Fibroblast of villous mesenchyme (primary cell): ENCODE results near the gene COX4I1. TPM values are rescaled to one million over a fixed set of nuclear protein-coding genes. Genes with fewer than 3 reads are reported as not detected.
"Not testable (repeated sequence)": the region's sequence is repeated elsewhere in the genome, so short reads cannot be mapped to it uniquely, and the experiment has no call there.

Experiments used
- DNase-seq: peaks from one replicate; pipeline ENCODE4 v3.0.0-alpha.2; 2010; ENCODE audit warnings: low read depth
- H3K4me3 ChIP-seq: 2 replicates; pipeline ENCODE4 v1.5.1; 2011; ENCODE audit warnings: low read depth, mild to moderate bottlenecking, low read length
- CTCF ChIP-seq: IDR thresholded peaks from 2 replicates; pipeline ENCODE4 v1.5.1; 2012; ENCODE audit warnings: low read depth, mild to moderate bottlenecking, low read length; ENCODE audit not compliant: insufficient read depth
- total RNA-seq: library from RNA; depleted of rRNA; stranded (reverse); fragments of >200 nt; gene quantifications from 2 replicates; pipeline ENCODE4 v1.2.3, GENCODE V29; 2012

COX4I1 gene
- total RNA-seq, 1 donor = 258 TPM

- no peak for TF ChIP-seq CTCF
- DNase-seq = no peak
- H3K4me3 ChIP-seq = no peak overlapping the region
Observed at GRCh38 chr16:85835956-85836705, 36.6 kb downstream of the COX4I1 start.

DNA sequence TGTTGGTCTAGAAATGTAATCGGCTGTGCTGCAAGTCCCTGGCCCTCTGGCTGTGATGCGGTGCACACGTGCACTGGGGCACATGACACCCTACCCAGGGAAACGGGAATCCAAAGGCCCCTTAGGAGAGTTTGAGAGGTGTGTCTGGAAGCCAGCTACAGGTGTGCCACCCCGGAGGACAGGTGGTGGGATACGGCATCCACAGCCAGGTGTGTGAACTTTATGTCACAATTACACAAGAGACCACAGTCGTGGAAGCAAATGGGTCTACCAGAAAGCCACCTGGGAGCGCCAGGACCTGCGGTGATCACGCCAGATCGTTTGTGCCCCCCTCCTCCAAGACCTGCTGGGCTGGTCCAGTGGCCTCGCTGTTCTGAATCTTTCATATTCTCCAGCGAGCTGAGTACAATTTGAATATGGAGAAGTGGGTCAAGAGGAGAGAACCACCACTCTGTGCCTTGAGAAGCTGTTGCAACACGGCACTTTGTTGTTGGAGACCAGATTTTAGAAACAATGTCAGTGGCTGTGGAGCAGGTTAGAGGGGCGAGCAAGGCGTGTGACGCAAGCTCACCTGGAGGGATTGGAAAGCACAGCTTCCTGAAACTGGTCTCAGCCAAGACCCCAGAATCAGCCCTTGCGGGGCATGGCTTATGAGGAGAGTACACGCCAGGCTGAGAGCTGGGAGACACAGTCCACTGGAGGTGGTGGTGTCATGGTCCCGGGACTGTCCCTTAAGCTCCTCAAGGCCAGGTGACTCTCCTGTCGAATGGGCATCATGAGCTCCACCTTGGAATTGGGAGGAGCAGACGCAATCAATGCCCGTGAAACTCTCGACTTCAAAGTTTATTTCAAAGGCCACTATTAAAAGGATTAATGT lies 37.4 kb downstream of the COX4I1 start:
- H3K4me3 ChIP-seq = no peak overlapping the region
- TF ChIP-seq CTCF = no peak
- DNase-seq = no peak

DNA sequence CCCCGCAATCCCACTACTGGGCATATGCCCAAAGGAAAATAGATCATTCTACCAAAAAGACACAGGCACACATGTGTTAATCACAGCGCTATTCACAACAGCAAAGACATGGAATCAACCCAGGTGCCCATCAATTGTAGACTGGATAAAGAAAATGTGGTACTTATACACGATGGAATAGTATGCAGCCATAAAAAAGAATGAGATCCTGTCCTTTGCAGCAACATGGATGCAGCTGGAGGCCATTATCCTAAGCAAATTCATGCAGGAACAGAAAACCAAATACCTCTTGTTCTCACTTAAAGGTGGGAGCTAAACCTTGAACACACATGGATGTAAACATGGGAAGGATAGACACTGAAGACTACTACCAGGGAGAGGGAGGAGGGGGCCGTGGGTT lies 38.2 kb downstream of the COX4I1 start:
- not testable (repeated sequence) for DNase-seq, H3K4me3 ChIP-seq

GRCh38 chr16:85838381-85838780 lies 38.9 kb downstream of the COX4I1 start:
- no peak for DNase-seq
- H3K4me3 ChIP-seq = no peak overlapping the region
- TF ChIP-seq CTCF = no peak

DNA sequence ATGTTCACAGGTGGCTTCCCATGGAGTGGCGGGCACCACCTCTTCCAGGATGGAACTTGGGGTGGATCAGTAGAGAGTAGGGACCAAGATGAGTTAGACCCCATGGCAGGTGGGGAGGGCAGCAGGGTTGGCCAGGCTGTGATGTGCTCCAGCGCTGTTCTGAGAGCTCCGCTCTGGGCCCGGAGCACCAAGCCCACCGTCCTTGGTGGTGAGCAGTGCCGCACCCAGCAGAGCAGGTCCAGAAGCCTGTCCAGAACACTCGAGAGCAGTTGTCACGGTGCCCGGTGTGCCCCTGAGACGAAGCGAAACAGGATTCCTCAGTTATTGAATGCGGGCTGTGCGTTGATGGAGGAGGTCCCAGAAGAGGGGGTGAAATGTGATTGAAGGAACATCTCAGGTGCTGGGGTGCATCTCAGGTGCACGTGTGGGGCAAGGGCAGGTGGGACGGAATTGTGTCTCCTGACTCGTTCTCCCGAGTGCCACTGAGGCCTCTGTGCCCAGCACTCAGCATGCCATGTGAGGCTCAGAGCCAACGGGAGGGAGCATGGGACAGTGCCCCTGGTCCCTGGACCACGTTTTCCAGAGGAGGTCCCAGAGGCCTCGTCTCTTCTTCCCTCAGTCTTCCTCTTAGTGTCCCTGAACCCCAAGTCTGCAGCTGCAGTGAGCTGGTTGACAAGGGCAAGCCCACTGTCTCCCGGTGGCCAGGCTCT lies 39.5 kb downstream of the COX4I1 start:
- no peak for TF ChIP-seq CTCF
- no peak overlapping the region for H3K4me3 ChIP-seq
- DNase-seq = no peak

DNA sequence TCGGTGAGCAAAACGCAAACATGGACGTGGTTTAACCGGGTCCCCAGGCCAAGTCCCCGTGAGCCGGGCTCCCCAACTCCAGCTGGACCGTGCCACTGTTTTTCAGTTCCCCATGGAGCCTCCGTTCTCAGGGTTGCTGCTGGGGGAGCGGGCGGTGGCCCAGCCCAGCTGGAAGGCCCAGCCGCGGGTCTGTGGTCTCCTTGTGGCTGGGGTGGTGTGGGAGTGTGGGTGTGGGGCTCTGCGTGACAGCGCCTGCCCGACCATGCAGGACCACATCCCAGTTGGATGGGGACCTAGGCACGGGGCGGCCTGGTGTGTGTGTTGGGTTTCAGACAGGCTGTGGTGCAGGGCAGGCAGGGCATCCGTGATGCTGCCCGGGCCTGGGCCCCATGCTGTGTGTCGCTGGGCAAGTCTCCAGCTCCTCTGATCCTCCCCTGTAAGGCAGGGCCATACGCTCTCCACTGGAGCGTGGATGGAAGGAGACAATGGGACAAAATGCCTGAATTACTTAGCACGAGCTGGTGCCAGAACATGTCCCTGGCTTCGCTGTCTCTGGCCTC lies 40.3 kb downstream of the COX4I1 start:
- TF ChIP-seq CTCF = no peak
- H3K4me3 ChIP-seq = no peak overlapping the region
- no peak for DNase-seq
